ENCODE data around the gene NR2C2.

DNA sequence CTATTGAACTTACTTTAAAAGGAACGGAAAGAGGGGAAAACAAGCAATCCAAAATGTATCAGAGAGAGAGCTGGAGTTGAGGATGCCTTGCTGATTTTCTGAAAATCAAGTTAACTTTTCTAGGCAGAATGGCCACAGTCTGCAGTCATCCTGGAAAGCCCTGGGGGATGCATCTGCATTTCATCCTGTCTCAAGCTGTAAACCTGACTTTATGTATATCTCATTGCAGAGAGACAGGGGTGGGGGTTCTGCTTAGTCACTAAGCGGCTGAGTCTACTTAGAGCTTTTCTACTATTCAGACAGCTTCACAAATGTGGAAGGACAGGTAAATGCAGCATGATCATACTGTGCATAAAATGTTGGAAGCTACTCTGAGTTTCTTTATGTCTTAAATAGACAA is 76.3 kb downstream of the NR2C2 start:
- no peak for TF ChIP-seq EP300 (IDR thresholded peaks at IDR 0.05)
- TF ChIP-seq, protein P1, sequence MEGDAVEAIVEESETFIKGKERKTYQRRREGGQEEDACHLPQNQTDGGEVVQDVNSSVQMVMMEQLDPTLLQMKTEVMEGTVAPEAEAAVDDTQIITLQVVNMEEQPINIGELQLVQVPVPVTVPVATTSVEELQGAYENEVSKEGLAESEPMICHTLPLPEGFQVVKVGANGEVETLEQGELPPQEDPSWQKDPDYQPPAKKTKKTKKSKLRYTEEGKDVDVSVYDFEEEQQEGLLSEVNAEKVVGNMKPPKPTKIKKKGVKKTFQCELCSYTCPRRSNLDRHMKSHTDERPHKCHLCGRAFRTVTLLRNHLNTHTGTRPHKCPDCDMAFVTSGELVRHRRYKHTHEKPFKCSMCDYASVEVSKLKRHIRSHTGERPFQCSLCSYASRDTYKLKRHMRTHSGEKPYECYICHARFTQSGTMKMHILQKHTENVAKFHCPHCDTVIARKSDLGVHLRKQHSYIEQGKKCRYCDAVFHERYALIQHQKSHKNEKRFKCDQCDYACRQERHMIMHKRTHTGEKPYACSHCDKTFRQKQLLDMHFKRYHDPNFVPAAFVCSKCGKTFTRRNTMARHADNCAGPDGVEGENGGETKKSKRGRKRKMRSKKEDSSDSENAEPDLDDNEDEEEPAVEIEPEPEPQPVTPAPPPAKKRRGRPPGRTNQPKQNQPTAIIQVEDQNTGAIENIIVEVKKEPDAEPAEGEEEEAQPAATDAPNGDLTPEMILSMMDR (IDR thresholded peaks at IDR 0.05), result no peak
- TF ChIP-seq POLR2A (IDR thresholded peaks at IDR 0.05; ENCODE audit: low read depth), result no peak

All from esophagus muscularis mucosa (tissue), 4 donors.